Measurements from ENCODE around the gene WWC2.

WWC2 gene

GRCh38 chr4:183261953-183262775, 163.1 kb downstream of the WWC2 start:
- peak; percentile 81 for DNase-seq

- no peak for DNase-seq
Observed at GRCh38 chr4:183262776-183263100, 163.7 kb downstream of the WWC2 start.

- DNase-seq: no peak
Observed at GRCh38 chr4:183263787-183264386, 164.8 kb downstream of the WWC2 start.

- no peak for DNase-seq
Observed at GRCh38 chr4:183264614-183265013, 165.6 kb downstream of the WWC2 start.

- no peak for DNase-seq
Observed at GRCh38 chr4:183266371-183266770, 167.3 kb downstream of the WWC2 start.

GRCh38 chr4:183268556-183268955, 169.5 kb downstream of the WWC2 start:
- DNase-seq: no peak

GRCh38 chr4:183272384-183272783, 173.3 kb downstream of the WWC2 start:
- no peak for DNase-seq

- no peak for DNase-seq
Observed at GRCh38 chr4:183276106-183276505, 177.0 kb downstream of the WWC2 start.

GRCh38 chr4:183284258-183284785, 185.3 kb downstream of the WWC2 start:
- DNase-seq: no peak

GRCh38 chr4:183284965-183285364, 185.9 kb downstream of the WWC2 start:
- DNase-seq: no peak

GRCh38 chr4:183285886-183286285, 186.8 kb downstream of the WWC2 start:
- DNase-seq: no peak

GRCh38 chr4:183286590-183287308, 187.7 kb downstream of the WWC2 start:
- no peak for DNase-seq

- DNase-seq: no peak
Observed at GRCh38 chr4:183287309-183287659, 188.2 kb downstream of the WWC2 start.

GRCh38 chr4:183287677-183288076, 188.6 kb downstream of the WWC2 start:
- no peak for DNase-seq

- no peak for DNase-seq
Observed at GRCh38 chr4:183288955-183289354, 189.9 kb downstream of the WWC2 start.

GRCh38 chr4:183289688-183290087, 190.6 kb downstream of the WWC2 start:
- peak; percentile 12 for DNase-seq

- DNase-seq: no peak
Observed at GRCh38 chr4:183291070-183291469, 192.0 kb downstream of the WWC2 start.

GRCh38 chr4:183295711-183296110, 196.7 kb downstream of the WWC2 start:
- DNase-seq: no peak

- no peak for DNase-seq
Observed at GRCh38 chr4:183297675-183298074, 198.6 kb downstream of the WWC2 start.

GRCh38 chr4:183299464-183299863, 200.4 kb downstream of the WWC2 start:
- DNase-seq: no peak

GRCh38 chr4:183300070-183300469, 201.0 kb downstream of the WWC2 start:
- no peak for DNase-seq

- DNase-seq: no peak
Observed at GRCh38 chr4:183300655-183301054, 201.6 kb downstream of the WWC2 start.

- no peak for DNase-seq
Observed at GRCh38 chr4:183303301-183303700, 204.2 kb downstream of the WWC2 start.

GRCh38 chr4:183304067-183304466, 205.0 kb downstream of the WWC2 start:
- DNase-seq: no peak

Measured in activated CD4-positive, alpha-beta T cell treated with anti-CD3 and anti-CD28 coated beads, Interleukin-2, Interleukin-6, amounts not matched to agents 100 ng/mL and 50 ng/mL, durations not matched to agents 16 hours and 8 hours (primary cell).